ENCODE results near the gene COMMD9. TPM values are rescaled to one million over a fixed set of nuclear protein-coding genes. Genes with fewer than 3 reads are reported as not detected.
"Not testable (repeated sequence)": the region's sequence is repeated elsewhere in the genome, so short reads cannot be mapped to it uniquely, and the experiment has no call there.

COMMD9 gene
- polyA plus RNA-seq, 1 of the 3 experiments (the other 2 are of a cell fraction), result 44.2 TPM

- TF ChIP-seq CTCF (IDR thresholded peaks at IDR 0.05) (no peak), NFIC (IDR thresholded peaks at IDR 0.05; ENCODE audit: borderline replicate concordance) (no peak), TEAD4 (IDR thresholded peaks at IDR 0.05; ENCODE audit: borderline replicate concordance, insufficient read depth) (no peak), GABPA (IDR thresholded peaks at IDR 0.05; ENCODE audit: low read depth) (no peak), SMC3 (IDR thresholded peaks at IDR 0.05; ENCODE audit: low read depth, low read length) (no peak), TCF12 (IDR thresholded peaks at IDR 0.05) (no peak), POLR2AphosphoS5 (IDR thresholded peaks at IDR 0.05; ENCODE audit: low read depth, low read length) (no peak), RCOR1 (IDR thresholded peaks at IDR 0.05; ENCODE audit: low read length) (no peak), RXRA (IDR thresholded peaks at IDR 0.05; ENCODE audit: borderline replicate concordance, low read depth) (no peak), MXI1 (IDR thresholded peaks at IDR 0.05; ENCODE audit: low read depth, low read length) (no peak), CHD2 (IDR thresholded peaks at IDR 0.05; ENCODE audit: low read length, partially characterized antibody) (no peak), IRF3 (IDR thresholded peaks at IDR 0.05; ENCODE audit: low read depth, low read length) (no peak), EZH2phosphoT487 (IDR thresholded peaks at IDR 0.05; ENCODE audit: borderline replicate concordance, low read depth) (no peak), RFX5 (IDR thresholded peaks at IDR 0.05; ENCODE audit: low read length) (no peak)
Observed at GRCh38 chr11:36326524-36327419, 37.5 kb upstream of the COMMD9 start (continued).

- H3K27me3 ChIP-seq (ENCODE audit: insufficient read depth); H3K36me3 ChIP-seq (replicated peaks in 1 of 2; ENCODE audit: control insufficient read depth in 1 of 2, insufficient read depth in 2 of 2, low read length in 1 of 2); H3K4me3 ChIP-seq (ENCODE audit: low read depth in 2 of 2, low read length in 1 of 2); H3K9me2 ChIP-seq; H4K20me1 ChIP-seq (ENCODE audit: insufficient read depth); H3K9me3 ChIP-seq; CTCF ChIA-PET; H3K79me2 ChIP-seq (ENCODE audit: insufficient read depth); H3K9ac ChIP-seq; H3K4me1 ChIP-seq (ENCODE audit: control insufficient read depth in 1 of 2, insufficient read depth in 2 of 2, low read depth in 1 of 2, low read length in 1 of 2); H2AFZ ChIP-seq (ENCODE audit: low read depth); POLR2A ChIA-PET; H3F3A ChIP-seq (replicated peaks; ENCODE audit: insufficient read depth); H3K27ac ChIP-seq (ENCODE audit: low read depth in 2 of 2, low read length in 1 of 2); H3K4me2 ChIP-seq; DNase-seq: not testable (repeated sequence)
- 47% methylated on average over 5 of the region's 5 CpGs for WGBS (ENCODE audit: low lambda C conversion rate)
Observed at GRCh38 chr11:36325403-36325802, 36.2 kb upstream of the COMMD9 start.

- WGBS (ENCODE audit: low lambda C conversion rate), result 73% methylated on average over 13 of the region's 15 CpGs
- H3K4me2 ChIP-seq; H3K9ac ChIP-seq; H4K20me1 ChIP-seq (ENCODE audit: insufficient read depth); H3F3A ChIP-seq (replicated peaks; ENCODE audit: insufficient read depth); H3K9me3 ChIP-seq; H3K36me3 ChIP-seq (replicated peaks in 1 of 2; ENCODE audit: control insufficient read depth in 1 of 2, insufficient read depth in 2 of 2, low read length in 1 of 2); DNase-seq; H3K27me3 ChIP-seq (ENCODE audit: insufficient read depth); H3K9me2 ChIP-seq; CTCF ChIA-PET; H3K27ac ChIP-seq (ENCODE audit: low read depth in 2 of 2, low read length in 1 of 2); H3K4me1 ChIP-seq (ENCODE audit: control insufficient read depth in 1 of 2, insufficient read depth in 2 of 2, low read depth in 1 of 2, low read length in 1 of 2); H2AFZ ChIP-seq (ENCODE audit: low read depth); POLR2A ChIA-PET; H3K79me2 ChIP-seq (ENCODE audit: insufficient read depth); H3K4me3 ChIP-seq (ENCODE audit: low read depth in 2 of 2, low read length in 1 of 2): not testable (repeated sequence)
Observed at GRCh38 chr11:36324956-36325355, 35.7 kb upstream of the COMMD9 start.
